Kidney (tissue), 14 donors: Measurements from ENCODE around the gene PLAGL1. TPM values are rescaled to one million over a fixed set of nuclear protein-coding genes. Genes with fewer than 3 reads are reported as not detected.
"Not testable (repeated sequence)": the region's sequence is repeated elsewhere in the genome, so short reads cannot be mapped to it uniquely, and the experiment has no call there.

Experiments
- DNase-seq, 5 donors: peaks; one replicate each; pipeline ENCODE4 v3.0.0-alpha.2; 2013 to 2020
- FAIRE-seq: peaks from 2 replicates; lab custom pipeline; 2012; peaks lifted over from hg19 to GRCh38; lab: Jason Lieb, UNC
- H3K27ac ChIP-seq, 2 donors: one replicate each; pipeline ENCODE4 v1.7.0; 2013; ENCODE audit warnings: low read depth in 2 of 2, low read length in 2 of 2, inconsistent platforms in 1 of 2
- H3K27me3 ChIP-seq: one replicate; pipeline ENCODE4 v1.7.1; 2013; ENCODE audit warnings: low read length, inconsistent platforms; ENCODE audit not compliant: control insufficient read depth, insufficient read depth
- H3K36me3 ChIP-seq, 3 donors: one replicate each; pipeline versions ENCODE4 v1.7.0 to v1.7.1; 2013; ENCODE audit warnings: low read length in 3 of 3, control low read depth in 1 of 3, inconsistent platforms in 1 of 3; ENCODE audit not compliant: insufficient read depth in 3 of 3, control insufficient read depth in 2 of 3
- H3K4me1 ChIP-seq, 3 donors: one replicate each; pipeline versions ENCODE4 v1.7.0 to v1.7.1; 2013; ENCODE audit warnings: low read length in 3 of 3, inconsistent platforms in 1 of 3, low read depth in 1 of 3; ENCODE audit not compliant: control insufficient read depth in 2 of 3, insufficient read depth in 2 of 3
- H3K4me3 ChIP-seq, 3 donors: one replicate each; pipeline versions ENCODE4 v1.7.0 to v1.8.1; 2013; ENCODE audit warnings: low read length in 3 of 3, control low read depth in 1 of 3, inconsistent platforms in 1 of 3
- H3K9ac ChIP-seq, 3 donors: one replicate each; pipeline versions ENCODE4 v1.7.0 to v1.7.1; 2013; ENCODE audit warnings: low read length in 3 of 3, control low read depth in 1 of 3, inconsistent platforms in 1 of 3
- H3K9me3 ChIP-seq, 3 donors: one replicate each; pipeline versions ENCODE4 v1.7.0 to v1.7.1; 2013; ENCODE audit warnings: low read length in 3 of 3, control low read depth in 1 of 3, inconsistent platforms in 1 of 3; ENCODE audit not compliant: control insufficient read depth in 2 of 3, insufficient read depth in 1 of 3
- intact Hi-C: fragments of 100-400 bp; cut with DNase I; formaldehyde crosslinking; loops from one replicate; pipeline ENCODE4 v1.11.1; 2022
- polyA plus RNA-seq: library from polyadenylated mRNA; stranded (reverse); fragments of 350-450 nt; fragmentation: Illumina TruSeq; extraction: RNeasy Lipid Tissue Mini Kit (QIAGEN cat#74804); gene quantifications from one replicate; pipeline ENCODE4 v1.2.3, GENCODE V29; 2014; ENCODE audit warnings: low read depth, low replicate concordance; ENCODE audit not compliant: insufficient read depth
- total RNA-seq: library from RNA; stranded (reverse); fragmentation: NEBNext Ultra II Directional; extraction: Animal tissue kit (Norgen Biotek cat#: 25700); gene quantifications from one replicate; pipeline ENCODE4 v1.2.1, GENCODE V29; 2021
- TF ChIP-seq, protein P1 (sequence below): IDR thresholded peaks from 3 replicates; pipeline ENCODE4 v1.5.1; 2012; ENCODE audit warnings: mild to moderate bottlenecking, moderate library complexity, borderline replicate concordance; ENCODE audit not compliant: insufficient read depth; ENCODE audit errors: extremely low read depth
- donor health status: control.
- donor health status: control.
- donor health status: control.
- donor health status: control.
- donor health status: control.
- donor health status: DM: yes; HTN: yes; CAD: no.
- donor health status: Normal renal cell carcinoma (clear cell type).

The PLAGL1 gene
- total and polyA plus RNA-seq, 2 donors from 2014 or later, result 7.1 to 23.6 TPM

DNA sequence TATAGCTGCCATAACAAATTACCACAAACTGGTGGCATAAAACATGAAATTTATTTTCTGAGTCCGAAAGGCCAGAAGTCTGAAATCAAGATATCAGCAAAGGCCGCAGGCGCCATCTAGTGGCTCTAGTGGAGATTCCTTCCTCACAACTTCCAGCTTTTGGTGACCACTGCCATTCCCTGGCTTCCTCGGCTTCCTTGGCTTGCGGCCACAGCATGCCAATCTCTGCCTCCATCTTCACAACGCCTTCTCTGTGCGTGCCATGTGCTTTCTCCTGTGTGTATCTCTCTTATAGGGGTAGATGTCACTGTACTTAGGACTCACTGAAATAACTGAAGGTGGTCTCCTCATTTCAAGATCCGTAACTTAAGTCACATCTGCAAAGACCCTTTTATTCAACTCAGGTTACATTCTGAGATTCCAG, 5.4 kb upstream of the PLAGL1 start:
- intact Hi-C loops, result loop anchor here (10.0 kb wide), 1 partner anchor 439 kb away; no protein-coding TSS in a partner anchor
- Histone ChIP-seq H3K9ac (peak overlapping the region in 1 of 3 donors; percentile 13), H3K36me3 (no peaks in the 10 kb centered on the region), H3K27me3 (no peaks in the 10 kb centered on the region), H3K27ac (no peak overlapping the region), H3K4me3 (no peak overlapping the region), H3K9me3 (no peaks in the 10 kb centered on the region), H3K4me1 (peaks cover 0 to 3% (median 0%) of the 10 kb centered on the region in 3 donors)
- TF ChIP-seq, protein P1, sequence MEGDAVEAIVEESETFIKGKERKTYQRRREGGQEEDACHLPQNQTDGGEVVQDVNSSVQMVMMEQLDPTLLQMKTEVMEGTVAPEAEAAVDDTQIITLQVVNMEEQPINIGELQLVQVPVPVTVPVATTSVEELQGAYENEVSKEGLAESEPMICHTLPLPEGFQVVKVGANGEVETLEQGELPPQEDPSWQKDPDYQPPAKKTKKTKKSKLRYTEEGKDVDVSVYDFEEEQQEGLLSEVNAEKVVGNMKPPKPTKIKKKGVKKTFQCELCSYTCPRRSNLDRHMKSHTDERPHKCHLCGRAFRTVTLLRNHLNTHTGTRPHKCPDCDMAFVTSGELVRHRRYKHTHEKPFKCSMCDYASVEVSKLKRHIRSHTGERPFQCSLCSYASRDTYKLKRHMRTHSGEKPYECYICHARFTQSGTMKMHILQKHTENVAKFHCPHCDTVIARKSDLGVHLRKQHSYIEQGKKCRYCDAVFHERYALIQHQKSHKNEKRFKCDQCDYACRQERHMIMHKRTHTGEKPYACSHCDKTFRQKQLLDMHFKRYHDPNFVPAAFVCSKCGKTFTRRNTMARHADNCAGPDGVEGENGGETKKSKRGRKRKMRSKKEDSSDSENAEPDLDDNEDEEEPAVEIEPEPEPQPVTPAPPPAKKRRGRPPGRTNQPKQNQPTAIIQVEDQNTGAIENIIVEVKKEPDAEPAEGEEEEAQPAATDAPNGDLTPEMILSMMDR, result peak; percentile 83
- FAIRE-seq (peak; percentile 58), DNase-seq (peak; percentile 76 to 93 (median 79))

DNA sequence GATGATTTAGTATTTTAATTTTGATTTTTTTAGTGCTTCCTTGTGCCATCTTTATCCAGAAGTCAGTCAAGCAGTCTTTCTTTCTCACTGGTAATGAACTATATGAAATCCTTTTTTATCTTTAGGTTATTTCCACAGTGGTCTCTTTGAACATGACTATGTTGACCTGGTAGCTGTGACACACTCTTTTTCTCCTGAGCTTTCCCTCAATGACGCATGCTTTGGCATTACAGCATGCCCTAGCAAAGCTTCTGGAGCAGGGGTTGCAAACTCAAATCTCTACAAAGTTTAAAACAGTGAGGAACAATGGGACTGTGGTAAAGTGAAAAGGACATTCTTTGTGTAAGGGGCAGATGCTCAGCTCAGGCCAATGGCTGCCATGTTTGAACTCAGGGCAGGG, 4.5 kb upstream of the PLAGL1 start:
- no peak for DNase-seq
- Histone ChIP-seq H3K27ac (no peak overlapping the region), H3K4me3 (no peak overlapping the region), H3K4me1 (peaks cover 0 to 3% (median 0%) of the 10 kb centered on the region in 3 donors), H3K27me3 (no peaks in the 10 kb centered on the region), H3K9me3 (no peaks in the 10 kb centered on the region), H3K9ac (no peak overlapping the region), H3K36me3 (no peaks in the 10 kb centered on the region)
- TF ChIP-seq, protein P1, result no peak
- intact Hi-C loops, result loop anchor here (10.0 kb wide), 1 partner anchor 438 kb away; no protein-coding TSS in a partner anchor
- no peak for FAIRE-seq

DNA sequence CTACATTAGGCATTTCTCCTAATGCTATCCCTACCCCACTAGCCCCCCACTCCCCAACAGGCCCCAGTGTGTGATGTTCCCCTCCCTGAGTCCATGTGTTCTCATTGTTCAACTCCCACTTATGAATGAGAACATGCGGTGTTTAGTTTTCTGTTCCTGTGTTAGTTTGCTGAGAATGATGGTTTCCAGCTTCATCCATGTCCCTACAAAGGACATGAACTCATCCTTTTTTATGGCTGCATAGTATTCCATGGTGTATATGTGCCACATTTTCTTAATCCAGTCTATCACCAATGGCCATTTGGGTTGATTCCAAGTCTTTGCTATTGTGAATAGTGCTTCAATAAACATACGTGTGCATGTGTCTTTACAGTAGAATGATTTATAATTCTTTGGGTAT, 1.6 kb upstream of the PLAGL1 start:
- intact Hi-C loops, result loop anchor here (10.0 kb wide), 1 partner anchor 435 kb away; no protein-coding TSS in a partner anchor
- H3K27me3 ChIP-seq, H3K9me3 ChIP-seq, H3K4me1 ChIP-seq, H3K27ac ChIP-seq, H3K4me3 ChIP-seq, FAIRE-seq, H3K9ac ChIP-seq, H3K36me3 ChIP-seq, DNase-seq: not testable (repeated sequence)

DNA sequence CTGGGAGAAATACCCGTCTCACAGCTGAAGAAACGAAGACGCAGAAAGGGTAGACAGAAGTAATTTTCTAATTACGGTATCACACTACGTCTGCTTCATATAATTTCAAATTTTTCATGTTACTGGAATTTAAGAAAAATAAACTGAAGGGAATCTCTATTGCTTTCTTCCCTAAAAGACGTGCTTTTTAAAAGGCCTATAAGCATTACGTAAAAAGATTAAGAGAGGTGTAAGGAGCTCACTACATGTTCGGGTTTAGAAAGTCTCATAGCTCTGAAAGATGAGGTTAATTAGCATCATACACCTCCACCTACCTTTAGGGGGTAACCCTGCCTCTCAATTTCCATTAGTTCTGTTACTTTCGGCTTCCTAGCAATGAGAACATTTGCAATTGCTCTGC, 787 bp upstream of the PLAGL1 start:
- intact Hi-C loops, result no loop called here
- no peaks in the 10 kb centered on the region for H3K27me3 ChIP-seq
- TF ChIP-seq, protein P1, result no peak
- H3K9me3 ChIP-seq, result no peaks in the 10 kb centered on the region
- DNase-seq, result no peak
- no peak overlapping the region for H3K27ac ChIP-seq
- H3K36me3 ChIP-seq, result no peaks in the 10 kb centered on the region
- H3K9ac ChIP-seq, result no peak overlapping the region
- H3K4me3 ChIP-seq, result peak overlapping the region; percentile 21 to 50 (median 48)
- FAIRE-seq, result no peak
- peaks cover 0 to 4% (median 3%) of the 10 kb centered on the region in 3 donors for H3K4me1 ChIP-seq
